HEK293 (cell line): Measurements from ENCODE around the gene PPP4C.
A peak's percentile ranks its signal among the peaks of the same experiment; 100 is the strongest.

Experiments used
- EGR2 ChIP-seq: fragments of 450-650 bp; formaldehyde crosslinking; IDR thresholded peaks from 2 replicates; pipeline ENCODE4 v1.5.1; 2016; ENCODE audit warnings: low read depth, missing biosample characterization, missing genetic modification characterization
- HOXA7 ChIP-seq: sonication (generic); formaldehyde crosslinking; IDR thresholded peaks from 2 replicates; pipeline ENCODE4 v1.8.1; 2022; ENCODE audit warnings: missing genetic modification reagents, borderline replicate concordance
- KLF16 ChIP-seq: fragments of 450-650 bp; formaldehyde crosslinking; IDR thresholded peaks from 2 replicates; pipeline ENCODE4 v1.5.1; 2017; ENCODE audit warnings: missing biosample characterization, missing genetic modification characterization
- KLF7 ChIP-seq: fragments of 450-650 bp; formaldehyde crosslinking; IDR thresholded peaks from 2 replicates; pipeline ENCODE4 v1.5.1; 2016; ENCODE audit warnings: missing biosample characterization, missing genetic modification characterization, borderline replicate concordance
- REPIN1 ChIP-seq: fragments of 450-650 bp; formaldehyde crosslinking; IDR thresholded peaks from 2 replicates; pipeline ENCODE4 v1.5.1; 2017; ENCODE audit warnings: missing biosample characterization, missing genetic modification characterization, low read depth
- SCRT2 ChIP-seq: fragments of 450-650 bp; formaldehyde crosslinking; IDR thresholded peaks from 2 replicates; pipeline ENCODE4 v1.5.1; 2016; ENCODE audit warnings: missing biosample characterization, missing genetic modification characterization
- SP2 ChIP-seq: fragments of 450-650 bp; formaldehyde crosslinking; IDR thresholded peaks from 2 replicates; pipeline ENCODE4 v1.5.1; 2016; ENCODE audit warnings: missing biosample characterization, missing genetic modification characterization
- ZNF114 ChIP-seq: fragments of 450-650 bp; formaldehyde crosslinking; IDR thresholded peaks from 2 replicates; pipeline ENCODE4 v1.5.0; 2017; ENCODE audit warnings: missing biosample characterization, missing genetic modification characterization
- ZNF121 ChIP-seq: fragments of 450-650 bp; formaldehyde crosslinking; IDR thresholded peaks from 2 replicates; pipeline ENCODE4 v1.5.1; 2016; ENCODE audit warnings: missing biosample characterization, missing genetic modification characterization
- ZNF140 ChIP-seq: fragments of 450-650 bp; formaldehyde crosslinking; IDR thresholded peaks from 2 replicates; pipeline ENCODE4 v1.5.1; 2016; ENCODE audit warnings: missing biosample characterization, missing genetic modification characterization
- ZNF146 ChIP-seq: fragments of 450-650 bp; formaldehyde crosslinking; IDR thresholded peaks from 2 replicates; pipeline ENCODE4 v1.5.1; 2016; ENCODE audit warnings: missing biosample characterization, missing genetic modification characterization
- ZNF155 ChIP-seq: fragments of 450-650 bp; formaldehyde crosslinking; IDR thresholded peaks from 2 replicates; pipeline ENCODE4 v1.5.1; 2016; ENCODE audit warnings: missing biosample characterization, missing genetic modification characterization
- ZNF19 ChIP-seq: fragments of 450-650 bp; formaldehyde crosslinking; IDR thresholded peaks from 2 replicates; pipeline ENCODE4; 2016; ENCODE audit warnings: missing biosample characterization, missing genetic modification characterization, low read depth
- ZNF211 ChIP-seq: fragments of 450-650 bp; formaldehyde crosslinking; IDR thresholded peaks from 2 replicates; pipeline ENCODE4 v1.5.1; 2016; ENCODE audit warnings: low read depth, missing biosample characterization, missing genetic modification characterization
- ZNF221 ChIP-seq: fragments of 450-650 bp; formaldehyde crosslinking; IDR thresholded peaks from 2 replicates; pipeline ENCODE4 v1.5.1; 2017; ENCODE audit warnings: missing biosample characterization, missing genetic modification characterization, borderline replicate concordance
- ZNF266 ChIP-seq: fragments of 450-650 bp; formaldehyde crosslinking; IDR thresholded peaks from 2 replicates; pipeline ENCODE4 v1.5.1; 2016; ENCODE audit warnings: missing biosample characterization, missing genetic modification characterization, low read depth
- ZNF280C ChIP-seq: fragments of 450-650 bp; formaldehyde crosslinking; IDR thresholded peaks from 2 replicates; pipeline ENCODE4 v1.5.1; 2016; ENCODE audit warnings: missing biosample characterization, missing genetic modification characterization
- ZNF366 ChIP-seq: fragments of 450-650 bp; formaldehyde crosslinking; conservative IDR thresholded peaks from 2 replicates; pipeline ENCODE4 v1.5.1; 2016; ENCODE audit warnings: missing biosample characterization, missing genetic modification characterization
- ZNF391 ChIP-seq: fragments of 450-650 bp; formaldehyde crosslinking; IDR thresholded peaks from 2 replicates; pipeline ENCODE4 v1.5.1; 2016; ENCODE audit warnings: low read depth, missing biosample characterization, missing genetic modification characterization, borderline replicate concordance
- ZNF394 ChIP-seq: fragments of 450-650 bp; formaldehyde crosslinking; IDR thresholded peaks from 2 replicates; pipeline ENCODE4 v1.5.1; 2016; ENCODE audit warnings: missing biosample characterization, missing genetic modification characterization, mild to moderate bottlenecking, moderate library complexity, borderline replicate concordance
- ZNF514 ChIP-seq: fragments of 450-650 bp; formaldehyde crosslinking; IDR thresholded peaks from 2 replicates; pipeline ENCODE4 v1.5.1; 2016; ENCODE audit warnings: missing biosample characterization, missing genetic modification characterization
- ZNF530 ChIP-seq: fragments of 450-650 bp; formaldehyde crosslinking; IDR thresholded peaks from 2 replicates; pipeline ENCODE4 v1.5.1; 2016; ENCODE audit warnings: low read depth, missing biosample characterization, missing genetic modification characterization
- ZNF544 ChIP-seq: fragments of 450-650 bp; formaldehyde crosslinking; IDR thresholded peaks from 2 replicates; pipeline ENCODE4 v1.5.0; 2017; ENCODE audit warnings: missing biosample characterization, missing genetic modification characterization
- ZNF560 ChIP-seq: fragments of 450-650 bp; formaldehyde crosslinking; IDR thresholded peaks from 2 replicates; pipeline ENCODE4 v1.5.1; 2017; ENCODE audit warnings: missing biosample characterization, missing genetic modification characterization, borderline replicate concordance
- ZNF571 ChIP-seq: fragments of 450-650 bp; formaldehyde crosslinking; IDR thresholded peaks from 2 replicates; pipeline ENCODE4 v1.5.0; 2017; ENCODE audit warnings: missing biosample characterization, missing genetic modification characterization
- ZNF596 ChIP-seq: fragments of 450-650 bp; IDR thresholded peaks from 2 replicates; pipeline ENCODE4 v1.5.0; 2018; ENCODE audit warnings: missing biosample characterization, mild to moderate bottlenecking, missing genetic modification characterization, moderate library complexity
- ZNF639 ChIP-seq: fragments of 450-650 bp; formaldehyde crosslinking; IDR thresholded peaks from 2 replicates; pipeline ENCODE4 v1.5.1; 2016; ENCODE audit warnings: missing biosample characterization, missing genetic modification characterization
- ZNF658 ChIP-seq: fragments of 450-650 bp; formaldehyde crosslinking; IDR thresholded peaks from 2 replicates; pipeline ENCODE4; 2016; ENCODE audit warnings: missing biosample characterization, missing genetic modification characterization
- ZNF670 ChIP-seq: fragments of 450-650 bp; formaldehyde crosslinking; IDR thresholded peaks from 2 replicates; pipeline ENCODE4 v1.5.1; 2016; ENCODE audit warnings: missing biosample characterization, missing genetic modification characterization, low read depth
- ZNF692 ChIP-seq: fragments of 450-650 bp; formaldehyde crosslinking; IDR thresholded peaks from 2 replicates; pipeline ENCODE4 v1.5.1; 2016; ENCODE audit warnings: missing biosample characterization, missing genetic modification characterization
- ZNF747 ChIP-seq: fragments of 450-650 bp; formaldehyde crosslinking; IDR thresholded peaks from 2 replicates; pipeline ENCODE4 v1.5.1; 2016; ENCODE audit warnings: missing biosample characterization, missing genetic modification characterization
- ZNF830 ChIP-seq: fragments of 450-650 bp; IDR thresholded peaks from 2 replicates; pipeline ENCODE4 v1.5.0; 2018; ENCODE audit warnings: missing biosample characterization, missing genetic modification characterization, low read depth, mild to moderate bottlenecking, moderate library complexity
- ZSCAN16 ChIP-seq: fragments of 450-650 bp; formaldehyde crosslinking; IDR thresholded peaks from 2 replicates; pipeline ENCODE4 v1.5.1; 2016; ENCODE audit warnings: missing biosample characterization, missing genetic modification characterization
- TF ChIP-seq, protein P1 (sequence below): fragments of 450-650 bp; formaldehyde crosslinking; IDR thresholded peaks from 2 replicates; pipeline ENCODE4 v1.5.1; 2016; ENCODE audit warnings: missing biosample characterization, missing genetic modification characterization, borderline replicate concordance

Gene PPP4C

GRCh38 chr16:30087181-30087898 is 11.5 kb downstream of the PPP4C start (continued):
- TF ChIP-seq ZNF391 (no peak), ZNF514 (tag by site-specific recombination) (no peak), ZNF692 (tag by site-specific recombination) (no peak), ZNF658 (tag by site-specific recombination) (no peak), ZNF146 (tag by site-specific recombination) (no peak), ZNF747 (no peak), ZNF114 (tag by site-specific recombination) (no peak), SP2 (tag by site-specific recombination) (no peak), ZSCAN16 (tag by site-specific recombination) (no peak), SCRT2 (tag by site-specific recombination) (no peak), ZNF639 (peak; percentile 58; the same call in 1 of the 2 replicates), ZNF544 (no peak), ZNF394 (tag by site-specific recombination) (no peak), ZNF530 (tag by site-specific recombination) (no peak), KLF7 (no peak), REPIN1 (tag by site-specific recombination) (no peak), ZNF366 (tag by site-specific recombination) (peak; percentile 12; the same call in 1 of the 2 replicates), ZNF155 (no peak), ZNF670 (no peak), ZNF280C (tag by site-specific recombination) (no peak), EGR2 (no peak), ZNF221 (tag by site-specific recombination) (no peak), ZNF560 (tag by site-specific recombination) (no peak), ZNF121 (tag by site-specific recombination) (peak; percentile 99), HOXA7 (no peak), ZNF19 (tag by site-specific recombination) (no peak), KLF16 (tag by site-specific recombination) (no peak), ZNF266 (no peak), ZNF830 (no peak), ZNF571 (tag by site-specific recombination) (no peak), ZNF596 (tag by site-specific recombination) (no peak), ZNF211 (tag by site-specific recombination) (no peak), ZNF140 (tag by site-specific recombination) (no peak)
- TF ChIP-seq, protein P1, sequence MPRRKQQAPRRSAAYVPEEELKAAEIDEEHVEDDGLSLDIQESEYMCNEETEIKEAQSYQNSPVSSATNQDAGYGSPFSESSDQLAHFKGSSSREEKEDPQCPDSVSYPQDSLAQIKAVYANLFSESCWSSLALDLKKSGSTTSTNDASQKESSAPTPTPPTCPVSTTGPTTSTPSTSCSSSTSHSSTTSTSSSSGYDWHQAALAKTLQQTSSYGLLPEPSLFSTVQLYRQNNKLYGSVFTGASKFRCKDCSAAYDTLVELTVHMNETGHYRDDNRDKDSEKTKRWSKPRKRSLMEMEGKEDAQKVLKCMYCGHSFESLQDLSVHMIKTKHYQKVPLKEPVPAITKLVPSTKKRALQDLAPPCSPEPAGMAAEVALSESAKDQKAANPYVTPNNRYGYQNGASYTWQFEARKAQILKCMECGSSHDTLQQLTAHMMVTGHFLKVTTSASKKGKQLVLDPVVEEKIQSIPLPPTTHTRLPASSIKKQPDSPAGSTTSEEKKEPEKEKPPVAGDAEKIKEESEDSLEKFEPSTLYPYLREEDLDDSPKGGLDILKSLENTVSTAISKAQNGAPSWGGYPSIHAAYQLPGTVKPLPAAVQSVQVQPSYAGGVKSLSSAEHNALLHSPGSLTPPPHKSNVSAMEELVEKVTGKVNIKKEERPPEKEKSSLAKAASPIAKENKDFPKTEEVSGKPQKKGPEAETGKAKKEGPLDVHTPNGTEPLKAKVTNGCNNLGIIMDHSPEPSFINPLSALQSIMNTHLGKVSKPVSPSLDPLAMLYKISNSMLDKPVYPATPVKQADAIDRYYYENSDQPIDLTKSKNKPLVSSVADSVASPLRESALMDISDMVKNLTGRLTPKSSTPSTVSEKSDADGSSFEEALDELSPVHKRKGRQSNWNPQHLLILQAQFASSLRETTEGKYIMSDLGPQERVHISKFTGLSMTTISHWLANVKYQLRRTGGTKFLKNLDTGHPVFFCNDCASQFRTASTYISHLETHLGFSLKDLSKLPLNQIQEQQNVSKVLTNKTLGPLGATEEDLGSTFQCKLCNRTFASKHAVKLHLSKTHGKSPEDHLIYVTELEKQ (tag by site-specific recombination): no peak
